Esophagus mucosa (tissue), 1 donor: ENCODE data around the gene PTPRN2. TPM values are rescaled to one million over a fixed set of nuclear protein-coding genes. Genes with fewer than 3 reads are reported as not detected.
"Not testable (repeated sequence)": the region's sequence is repeated elsewhere in the genome, so short reads cannot be mapped to it uniquely, and the experiment has no call there.

Experiments
- ATAC-seq: fragments of 200-7000 bp; cut with Tn5 transposase; one replicate; pipeline ENCODE4 v1.9.1; 2020
- total RNA-seq: library from RNA; stranded (reverse); gene quantifications from one replicate; pipeline ENCODE4 v1.2.4, GENCODE V29; 2023
- donor health status: DM: yes; HTN: yes; CAD: no.

Gene PTPRN2
- total RNA-seq, 1 donor from 2014 or later: 0.44 TPM

- no peak for ATAC-seq
Observed at GRCh38 chr7:158550394-158550700, 37.3 kb downstream of the PTPRN2 start.

DNA sequence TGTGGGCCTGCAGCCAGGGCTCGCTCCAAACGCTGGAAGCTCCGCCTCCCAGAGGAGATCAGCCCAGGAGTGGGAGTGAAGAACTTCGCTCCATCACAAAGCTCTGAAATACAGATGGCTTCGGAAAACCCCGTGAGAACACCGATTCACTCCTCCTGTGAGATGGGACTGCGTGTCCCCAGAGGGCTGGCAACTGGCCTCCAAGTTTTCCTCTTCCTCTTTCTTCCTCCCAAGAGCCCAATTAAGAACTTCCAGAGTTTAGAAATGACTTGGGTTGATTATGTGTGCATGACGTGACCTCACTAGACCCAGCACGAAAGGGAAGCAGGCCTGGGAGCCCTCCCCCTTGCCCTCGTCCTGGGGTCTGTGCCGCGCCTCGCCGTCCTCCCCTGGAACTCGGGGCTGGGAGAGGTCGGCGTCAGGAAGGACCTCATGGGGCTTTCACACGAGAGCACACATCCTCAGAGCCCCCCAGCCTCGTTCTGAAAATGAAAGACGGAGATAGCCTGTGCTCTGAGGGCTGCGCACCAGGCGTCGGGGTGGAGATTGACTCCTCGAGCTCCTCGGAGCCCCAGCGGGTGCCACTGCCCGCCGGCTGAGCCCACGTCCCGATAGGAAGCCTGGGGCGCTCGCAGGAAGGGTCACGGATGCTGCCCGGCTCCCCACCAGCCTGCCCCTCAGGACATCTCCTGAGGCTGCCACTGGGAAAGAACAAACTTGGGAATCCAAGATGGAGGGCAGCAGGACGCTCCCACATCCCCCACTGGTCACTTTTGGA, 37.8 kb downstream of the PTPRN2 start:
- ATAC-seq: no peak

- ATAC-seq: no peak
Observed at GRCh38 chr7:158549176-158549615, 38.4 kb downstream of the PTPRN2 start.

- ATAC-seq: no peak
Observed at GRCh38 chr7:158548726-158549125, 38.9 kb downstream of the PTPRN2 start.

DNA sequence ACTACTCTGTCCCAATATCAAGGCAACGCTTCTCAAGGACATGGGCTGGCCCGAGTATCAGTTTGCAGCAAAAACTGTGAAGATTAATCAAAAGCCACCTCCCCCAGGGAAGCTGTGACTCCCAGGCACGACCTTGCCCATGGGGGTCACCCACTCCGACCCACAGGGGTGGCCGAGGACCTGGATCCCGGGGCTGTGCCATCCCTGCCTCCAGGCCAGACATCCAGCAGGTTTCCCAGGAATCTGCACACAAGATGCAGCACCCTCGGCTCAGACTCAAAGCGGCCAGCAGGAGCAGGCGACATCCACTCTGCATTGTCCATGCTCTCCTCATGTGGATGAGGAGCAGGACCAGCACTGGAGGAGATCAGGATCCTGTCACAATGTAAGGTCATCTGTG, 39.8 kb downstream of the PTPRN2 start:
- ATAC-seq: no peak

DNA sequence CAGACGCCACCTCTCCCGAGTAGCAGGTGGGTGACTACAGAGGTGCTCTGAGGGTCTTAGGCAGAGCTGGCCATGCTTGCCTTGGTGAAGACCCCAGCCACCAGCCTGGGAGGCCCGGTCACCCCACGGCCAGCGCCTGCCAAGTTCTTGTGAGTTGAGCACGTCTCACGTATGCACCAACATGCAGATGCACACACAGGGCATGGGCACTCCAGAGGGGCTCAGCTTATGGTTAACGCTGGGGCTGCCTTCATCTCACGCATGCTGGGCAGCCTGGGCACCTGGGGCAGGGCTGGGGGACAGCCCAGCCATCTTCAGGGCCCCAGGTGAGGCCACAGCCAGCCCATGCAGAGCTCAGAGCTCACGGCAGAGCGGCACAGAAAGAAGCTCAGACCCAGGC, 41.0 kb downstream of the PTPRN2 start:
- ATAC-seq: peak; percentile 28

DNA sequence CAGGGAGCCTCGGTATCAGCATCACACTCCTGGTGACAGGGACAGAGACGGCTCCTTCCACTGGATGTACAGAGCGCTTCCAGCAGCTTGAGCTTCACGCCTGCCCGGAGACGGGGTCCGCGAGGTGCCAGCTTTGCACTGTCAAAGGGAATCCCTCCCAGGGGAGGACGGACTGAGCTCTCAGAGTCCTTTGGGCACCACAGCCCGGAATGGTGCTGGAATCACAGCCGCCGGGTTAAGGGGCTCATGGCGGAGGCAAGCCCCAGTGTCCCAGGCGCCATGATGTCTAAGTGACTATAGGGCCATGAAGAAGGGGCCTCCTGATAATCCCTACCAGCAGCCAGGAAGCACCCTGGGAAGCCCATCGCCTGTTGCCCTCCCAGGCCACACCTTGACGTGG, 41.4 kb downstream of the PTPRN2 start:
- ATAC-seq: no peak

DNA sequence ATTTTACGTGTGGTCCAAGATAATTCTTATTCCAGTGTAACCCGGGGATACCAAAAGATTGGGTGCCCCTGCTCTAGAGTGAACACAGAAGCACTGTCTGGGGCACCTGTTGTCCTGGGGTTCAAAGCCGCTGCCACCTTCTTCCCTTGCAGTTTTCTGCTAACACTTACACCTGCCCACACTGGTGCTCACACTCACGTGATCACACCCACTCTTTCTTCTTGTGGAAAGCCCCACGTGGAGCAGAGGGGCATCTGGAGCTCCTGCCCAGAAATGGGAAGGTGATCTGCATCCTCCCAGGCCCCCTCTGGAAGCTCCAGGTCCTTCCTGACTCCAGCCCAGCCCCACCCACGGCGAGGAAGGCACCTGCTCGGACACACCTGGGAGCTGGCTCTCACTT, 42.9 kb downstream of the PTPRN2 start:
- no peak for ATAC-seq

- ATAC-seq: no peak
Observed at GRCh38 chr7:158543840-158544239, 43.8 kb downstream of the PTPRN2 start.

DNA sequence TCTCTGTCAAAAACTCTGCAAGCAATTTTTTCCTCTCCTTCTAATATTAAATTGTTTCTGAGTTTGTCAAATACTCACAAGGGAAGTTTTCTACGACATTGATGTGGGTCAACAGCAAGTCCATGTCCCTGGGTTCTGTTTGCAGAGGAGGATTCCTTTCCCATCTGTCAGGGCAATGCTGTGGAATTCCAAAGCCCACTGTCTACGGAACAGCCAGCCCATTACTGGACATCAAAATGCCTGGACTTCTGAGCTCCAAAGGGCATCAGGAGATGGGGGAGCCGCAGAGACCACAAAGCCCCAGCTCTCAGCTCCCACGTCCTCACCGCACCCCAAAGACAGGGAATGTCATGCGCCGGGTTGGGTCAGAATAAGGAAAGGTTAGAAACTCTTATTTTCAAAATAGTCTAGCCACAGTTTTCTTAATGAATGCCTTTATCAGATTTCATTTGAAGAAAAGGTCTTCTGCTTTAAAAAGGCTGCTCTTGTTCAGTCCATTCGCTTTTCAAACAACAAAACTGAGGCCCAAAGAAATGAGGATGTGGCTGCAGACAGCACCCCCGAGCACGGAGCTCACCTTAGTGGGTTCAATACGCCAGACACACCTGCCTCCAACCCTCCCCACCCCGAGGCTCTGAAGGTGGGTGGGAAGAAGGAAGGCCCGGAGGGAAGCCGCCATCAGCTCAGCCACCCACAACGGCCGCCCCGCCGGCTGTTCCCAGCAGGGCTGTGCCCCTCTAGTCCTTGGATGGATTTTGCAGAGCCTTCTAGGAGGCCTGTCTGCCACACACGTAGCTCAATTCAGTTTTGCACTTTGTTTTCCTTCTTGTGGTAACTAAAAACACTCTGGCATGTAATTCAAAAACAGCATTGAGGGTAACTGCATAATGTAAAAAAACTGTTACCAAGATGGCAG, 44.7 kb downstream of the PTPRN2 start:
- ATAC-seq: no peak

DNA sequence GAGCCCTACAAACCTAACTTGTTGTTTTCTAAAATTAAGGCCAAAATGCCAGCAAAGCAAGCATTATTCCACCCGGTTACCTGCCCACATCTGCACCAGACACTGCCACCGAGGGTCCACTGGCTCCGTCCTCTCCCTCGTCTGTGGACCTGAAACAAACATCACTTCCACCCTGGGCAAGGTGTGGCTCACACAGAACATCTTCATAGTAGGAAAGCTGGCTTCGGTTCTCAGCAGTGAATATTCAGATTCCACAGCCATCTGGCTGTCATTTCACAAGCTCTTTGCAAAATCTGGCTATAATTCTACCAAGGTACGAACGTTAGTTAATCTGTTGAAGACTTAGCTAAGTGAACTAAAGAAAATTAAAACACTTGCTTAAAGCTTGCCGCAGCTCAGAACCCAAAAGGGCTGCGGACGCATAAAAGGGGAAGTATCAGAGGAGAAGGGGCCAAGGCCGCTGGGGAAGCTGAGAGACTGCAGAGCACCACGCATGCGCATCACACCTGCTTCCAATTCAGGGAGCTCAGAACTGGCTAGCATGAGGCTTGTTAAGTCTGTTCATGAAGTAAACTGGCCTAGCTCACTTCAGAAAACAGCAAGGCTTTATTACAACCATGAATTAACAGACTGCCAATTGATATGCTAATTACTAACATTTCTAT, 46.1 kb downstream of the PTPRN2 start:
- no peak for ATAC-seq

GRCh38 chr7:158539711-158540146, 47.9 kb downstream of the PTPRN2 start:
- no peak for ATAC-seq

- ATAC-seq: no peak
Observed at GRCh38 chr7:158538156-158538946, 49.3 kb downstream of the PTPRN2 start.

DNA sequence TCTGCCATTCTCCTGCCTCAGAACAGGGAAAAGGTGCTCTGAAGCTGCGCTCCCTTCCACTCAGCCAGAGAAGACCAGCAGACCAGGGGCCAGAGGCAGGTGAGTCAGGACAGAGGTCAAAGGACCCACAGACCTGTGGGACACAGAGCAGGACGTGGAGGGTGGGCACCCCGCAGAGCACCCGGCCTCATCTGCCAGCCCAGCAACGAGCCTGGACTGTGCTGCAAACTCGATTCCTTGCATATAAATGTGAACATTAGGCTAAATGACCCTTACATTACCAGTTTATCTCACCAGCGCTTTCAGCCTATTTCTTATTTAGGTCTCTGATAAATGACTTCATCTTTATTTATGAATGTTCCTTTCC, 50.1 kb downstream of the PTPRN2 start:
- no peak for ATAC-seq

- ATAC-seq: peak; percentile 32
Observed at GRCh38 chr7:158536871-158537515, 50.6 kb downstream of the PTPRN2 start.

GRCh38 chr7:158535079-158535478, 52.5 kb downstream of the PTPRN2 start:
- no peak for ATAC-seq

DNA sequence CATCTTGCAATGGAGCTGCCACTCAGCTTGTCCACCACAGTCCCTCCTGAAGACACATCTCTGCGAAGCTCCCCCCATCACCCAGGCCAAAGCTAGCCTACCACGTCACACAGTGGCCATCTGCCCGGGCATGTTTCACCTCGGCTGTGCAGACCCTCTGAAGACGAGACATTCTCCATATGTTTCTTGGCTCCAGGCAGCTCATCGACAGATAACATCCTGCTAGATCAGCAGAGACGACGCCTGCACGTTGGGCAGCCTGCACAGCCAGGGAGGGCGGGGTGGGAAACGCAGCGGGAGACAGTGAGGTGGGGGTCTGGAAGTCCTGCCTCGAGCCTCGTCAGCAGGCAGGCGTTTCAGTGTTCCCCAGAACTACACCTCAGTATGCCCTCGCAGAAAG, 53.0 kb downstream of the PTPRN2 start:
- no peak for ATAC-seq

DNA sequence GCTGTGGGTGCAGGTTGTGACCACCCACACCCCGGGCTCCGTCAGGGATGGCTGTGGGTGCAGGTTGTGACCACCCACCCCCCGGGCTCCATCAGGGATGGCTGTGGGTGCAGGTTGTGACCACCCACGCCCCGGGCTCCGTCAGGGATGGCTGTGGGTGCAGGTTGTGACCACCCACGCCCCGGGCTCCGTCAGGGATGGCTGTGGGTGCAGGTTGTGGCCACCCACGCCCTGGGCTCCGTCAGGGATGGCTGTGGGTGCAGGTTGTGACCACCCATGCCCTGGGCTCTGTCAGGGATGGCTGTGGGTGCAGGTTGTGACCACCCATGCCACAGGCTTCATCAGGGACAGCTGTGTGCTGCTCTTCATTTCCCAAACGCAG, 53.5 kb downstream of the PTPRN2 start:
- not testable (repeated sequence) for ATAC-seq

GRCh38 chr7:158533386-158534133, 54.1 kb downstream of the PTPRN2 start:
- ATAC-seq: no peak

- ATAC-seq: no peak
Observed at GRCh38 chr7:158532093-158532627, 55.5 kb downstream of the PTPRN2 start.

GRCh38 chr7:158531661-158532060, 56.0 kb downstream of the PTPRN2 start:
- no peak for ATAC-seq
